ENCODE data around the gene RAB19. TPM values are rescaled to one million over a fixed set of nuclear protein-coding genes. Genes with fewer than 3 reads are reported as not detected.

RAB19 gene
- total and polyA plus RNA-seq, 9 of the 15 experiments (the other 6 are each of a cell fraction or from before 2014, with no cell fraction given), result not detected

GRCh38 chr7:140446467-140446866 lies 42.6 kb downstream of the RAB19 start:
- Histone ChIP-seq H3K9me3 (replicated peaks; ENCODE audit: control insufficient read depth, insufficient read depth, low read depth, low read length) (no peaks in the 10 kb centered on the region), H3K4me2 (ENCODE audit: insufficient read depth, low read length) (no peak overlapping the region), H3K27me3 (ENCODE audit: control insufficient read depth in 2 of 2, insufficient read depth in 2 of 2, low read length in 2 of 2) (no peaks in the 10 kb centered on the region; a peak in 1 of 5 replicates), H3K9me1 (ENCODE audit: control insufficient read depth, insufficient read depth, low read length) (no peaks in the 10 kb centered on the region), H3K36me3 (ENCODE audit: control insufficient read depth, insufficient read depth, low read length) (no peaks in the 10 kb centered on the region), H4K20me1 (replicated peaks; ENCODE audit: control insufficient read depth, insufficient read depth, low read length) (0 out of 2 replicates have a peak, but pooled peaks cover 1% of the 10 kb centered on the region), H3K79me2 (ENCODE audit: control insufficient read depth, insufficient read depth, low read length) (no peaks in the 10 kb centered on the region), H2AFZ (ENCODE audit: low read depth, low read length) (no peak overlapping the region), H3K27ac (ENCODE audit: extremely low read depth, low read depth, low read length) (no peak overlapping the region), H3K4me3 (no peak overlapping the region), H3K9ac (ENCODE audit: insufficient read depth in 1 of 2, low read depth in 2 of 2, low read length in 2 of 2) (no peak overlapping the region), H3K4me1 (replicated peaks in 1 of 2; ENCODE audit: control insufficient read depth in 2 of 2, insufficient read depth in 2 of 2, low read length in 2 of 2) (peaks cover 2% of the 10 kb centered on the region in 2 experiments; a peak in 3 of 5 replicates)
- intact Hi-C loops (cut with micrococcal nuclease), result loop anchor here (2.0 kb wide), 1 partner anchor 46 kb away; no protein-coding TSS in a partner anchor
- in situ Hi-C loops (cut with MboI), result no loop called here
- WGBS (ENCODE audit: insufficient coverage, low coverage, missing lambda C conversion rate), result 37% methylated on average over 11 of the region's 11 CpGs
- ChIA-PET CTCF (ENCODE audit: low intra/inter-chr PET ratio) (no interaction called here), POLR2A (interaction anchor here (0.7 to 1.2 kb wide), 3 partner anchors 8 to 152 kb away, joined by 3 to 4 read pairs (median 4); no protein-coding TSS in a partner anchor)
- peak in 1 of 2 experiments; percentile 53; a peak in 2 of 4 replicates for TF ChIP-seq RAD21 (CRISPR knock-in tag; conservative IDR thresholded peaks at IDR 0.05 in 1 of 2, IDR thresholded peaks at IDR 0.05 in 1 of 2)
- TF ChIP-seq ZNF589 (CRISPR knock-in tag; IDR thresholded peaks at IDR 0.05; ENCODE audit: low read depth), result no peak
- no peak for TF ChIP-seq HMG20B (CRISPR knock-in tag; IDR thresholded peaks at IDR 0.05)
- TF ChIP-seq REST (IDR thresholded peaks at IDR 0.05; ENCODE audit: borderline replicate concordance), result peak; percentile 47
- no peak for TF ChIP-seq REST (CRISPR knock-in tag; IDR thresholded peaks at IDR 0.05; ENCODE audit: low read depth)
- no peak for TF ChIP-seq HDAC6 (IDR thresholded peaks at IDR 0.05; ENCODE audit: low read depth, low read length)
- TF ChIP-seq SMC3 (conservative IDR thresholded peaks at IDR 0.05; ENCODE audit: insufficient read depth, low read depth, low read length), result 0 out of 2 replicates have a peak, but pooled peaks have one; percentile 17
- peak in 1 of 2 experiments; percentile 16; a peak in 1 of 3 replicates for TF ChIP-seq CBX3 (IDR thresholded peaks at IDR 0.05; ENCODE audit: borderline replicate concordance in 1 of 2, low read length in 2 of 2)
- TF ChIP-seq CTCF (IDR thresholded peaks at IDR 0.05 in 2 of 3, conservative IDR thresholded peaks at IDR 0.05 in 1 of 3; ENCODE audit: insufficient read depth in 2 of 3, low read depth in 1 of 3, low read length in 3 of 3), result peak; percentile 40 to 48 (median 48); a peak in 4 of 6 replicates
- no peak for TF ChIP-seq HLTF (IDR thresholded peaks at IDR 0.05)
- FAIRE-seq, result peak; percentile 73
- peak in 1 of 4 experiments; percentile 48 for DNase-seq (ENCODE audit: extremely low read depth in 1 of 4, low spot score in 3 of 4)
- peak; percentile 78 for ATAC-seq
- BruUV-seq (replicated peaks), result no TSS peak
